DND-41 (cell line): ENCODE measurements around the gene SATL1.

Experiments used
- ATAC-seq: fragments of 200-7000 bp; cut with Tn5 transposase; 3 replicates; pipeline ENCODE4 v1.9.1; 2021; ENCODE audit warnings: low read depth; ENCODE audit not compliant: insufficient read depth
- DNase-seq: peaks from one replicate; pipeline ENCODE4 v3.0.0-alpha.2; 2020
- H2AFZ ChIP-seq: 2 replicates; pipeline ENCODE4 v1.6.0; 2012; ENCODE audit warnings: low read depth, low read length
- H3K27ac ChIP-seq: 2 replicates; pipeline ENCODE4 v1.5.1; 2012; ENCODE audit warnings: low read length, inconsistent platforms
- H3K27me3 ChIP-seq: fragments of 200-600 bp; sonication (generic); 2 replicates; pipeline ENCODE4 v1.6.0; 2012; ENCODE audit warnings: low read length, mild to moderate bottlenecking, inconsistent platforms; ENCODE audit not compliant: insufficient read depth, poor library complexity
- H3K36me3 ChIP-seq: 2 replicates; pipeline ENCODE4 v1.5.1; 2012; ENCODE audit warnings: low read length, inconsistent platforms; ENCODE audit not compliant: insufficient read depth
- H3K4me1 ChIP-seq: 2 replicates; pipeline ENCODE4 v1.5.1; 2012; ENCODE audit warnings: mild to moderate bottlenecking, low read length; ENCODE audit not compliant: insufficient read depth
- H3K4me2 ChIP-seq: 2 replicates; pipeline ENCODE4 v1.6.0; 2012; ENCODE audit warnings: mild to moderate bottlenecking, moderate library complexity, low read length, inconsistent platforms; ENCODE audit not compliant: insufficient read depth
- H3K4me3 ChIP-seq, 2 experiments: fragments of 200-600 bp in 1 of 2; shearing (Covaris generic) in 1 of 2; 2 replicates each; pipeline ENCODE4 v1.5.1; 2012 to 2016; ENCODE audit warnings: inconsistent platforms in 2 of 2, low read length in 2 of 2, mild to moderate bottlenecking in 2 of 2, low read depth in 1 of 2, moderate library complexity in 1 of 2
- H3K79me2 ChIP-seq: 2 replicates; pipeline ENCODE4 v1.6.0; 2012; ENCODE audit warnings: low read length, inconsistent platforms; ENCODE audit not compliant: insufficient read depth
- H3K9ac ChIP-seq: 2 replicates; pipeline ENCODE4 v1.6.0; 2012; ENCODE audit warnings: low read depth, mild to moderate bottlenecking, inconsistent platforms, low read length, moderate library complexity
- H3K9me3 ChIP-seq: 2 replicates; pipeline ENCODE4 v1.5.1; 2012; ENCODE audit warnings: low read length, moderate library complexity, mild to moderate bottlenecking, inconsistent platforms; ENCODE audit not compliant: insufficient read depth, severe bottlenecking
- H4K20me1 ChIP-seq: 2 replicates; pipeline ENCODE4 v1.6.0; 2012; ENCODE audit warnings: low read length; ENCODE audit not compliant: insufficient read depth
- EZH2 ChIP-seq: IDR thresholded peaks from 3 replicates; pipeline ENCODE4 v1.6.1; 2012; ENCODE audit warnings: borderline replicate concordance, low read depth, mild to moderate bottlenecking, moderate library complexity, low read length, inconsistent platforms; ENCODE audit not compliant: severe bottlenecking
- TF ChIP-seq, protein P1 (sequence below): IDR thresholded peaks from 2 replicates; pipeline ENCODE4 v1.5.1; 2012; ENCODE audit warnings: borderline replicate concordance, low read length, moderate library complexity, mild to moderate bottlenecking; ENCODE audit not compliant: poor library complexity, severe bottlenecking; ENCODE audit errors: extremely low read depth

Gene SATL1

GRCh38 chrX:85052205-85052604 is 191.4 kb downstream of the SATL1 start:
- Histone ChIP-seq H3K27ac (no peak overlapping the region), H3K79me2 (no peaks in the 10 kb centered on the region), H3K9me3 (no peaks in the 10 kb centered on the region), H4K20me1 (no peaks in the 10 kb centered on the region), H3K36me3 (no peaks in the 10 kb centered on the region), H3K9ac (no peak overlapping the region), H3K4me2 (no peak overlapping the region), H3K27me3 (no peaks in the 10 kb centered on the region), H3K4me3 (no peak overlapping the region), H3K4me1 (no peaks in the 10 kb centered on the region), H2AFZ (no peak overlapping the region)
- TF ChIP-seq EZH2 = no peak
- DNase-seq (no peak), ATAC-seq (no peak)

- H2AFZ ChIP-seq = no peak overlapping the region
- no peak overlapping the region for H3K9ac ChIP-seq
- H3K27me3 ChIP-seq = no peaks in the 10 kb centered on the region
- no peaks in the 10 kb centered on the region for H3K36me3 ChIP-seq
- ATAC-seq (no peak), DNase-seq (no peak)
- no peak overlapping the region for H3K27ac ChIP-seq
- no peaks in the 10 kb centered on the region for H4K20me1 ChIP-seq
- no peaks in the 10 kb centered on the region for H3K4me1 ChIP-seq
- H3K4me3 ChIP-seq = no peak overlapping the region
- no peaks in the 10 kb centered on the region for H3K9me3 ChIP-seq
- H3K4me2 ChIP-seq = no peak overlapping the region
- TF ChIP-seq, protein P1, sequence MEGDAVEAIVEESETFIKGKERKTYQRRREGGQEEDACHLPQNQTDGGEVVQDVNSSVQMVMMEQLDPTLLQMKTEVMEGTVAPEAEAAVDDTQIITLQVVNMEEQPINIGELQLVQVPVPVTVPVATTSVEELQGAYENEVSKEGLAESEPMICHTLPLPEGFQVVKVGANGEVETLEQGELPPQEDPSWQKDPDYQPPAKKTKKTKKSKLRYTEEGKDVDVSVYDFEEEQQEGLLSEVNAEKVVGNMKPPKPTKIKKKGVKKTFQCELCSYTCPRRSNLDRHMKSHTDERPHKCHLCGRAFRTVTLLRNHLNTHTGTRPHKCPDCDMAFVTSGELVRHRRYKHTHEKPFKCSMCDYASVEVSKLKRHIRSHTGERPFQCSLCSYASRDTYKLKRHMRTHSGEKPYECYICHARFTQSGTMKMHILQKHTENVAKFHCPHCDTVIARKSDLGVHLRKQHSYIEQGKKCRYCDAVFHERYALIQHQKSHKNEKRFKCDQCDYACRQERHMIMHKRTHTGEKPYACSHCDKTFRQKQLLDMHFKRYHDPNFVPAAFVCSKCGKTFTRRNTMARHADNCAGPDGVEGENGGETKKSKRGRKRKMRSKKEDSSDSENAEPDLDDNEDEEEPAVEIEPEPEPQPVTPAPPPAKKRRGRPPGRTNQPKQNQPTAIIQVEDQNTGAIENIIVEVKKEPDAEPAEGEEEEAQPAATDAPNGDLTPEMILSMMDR = no peak
- TF ChIP-seq EZH2 = no peak
- H3K79me2 ChIP-seq = no peaks in the 10 kb centered on the region
Measured at GRCh38 chrX:85051627-85052026, 192.0 kb downstream of the SATL1 start.
